Measurements from ENCODE around the gene CAD.

DNA sequence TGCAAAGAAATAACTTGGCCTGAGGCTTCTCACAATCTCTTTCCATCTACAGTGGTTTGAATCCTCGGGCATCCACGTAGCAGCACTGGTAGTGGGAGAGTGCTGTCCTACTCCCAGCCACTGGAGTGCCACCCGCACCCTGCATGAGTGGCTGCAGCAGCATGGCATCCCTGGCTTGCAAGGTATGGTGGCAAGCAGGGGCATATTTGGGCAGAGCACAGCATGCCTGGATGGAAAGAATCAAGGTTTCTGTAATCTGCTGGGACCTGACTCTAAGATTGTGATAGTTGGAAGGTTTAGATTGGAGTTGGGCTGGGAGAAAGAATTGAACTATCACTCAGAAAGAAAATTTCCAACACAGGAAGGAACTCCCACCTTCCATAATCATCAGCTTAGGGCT is 4.0 kb downstream of the CAD start:
- TF ChIP-seq CTCF (IDR thresholded peaks at IDR 0.05; ENCODE audit: extremely low read depth in 1 of 2, insufficient read depth in 1 of 2, low read depth in 1 of 2, low read length in 2 of 2) (no peak), JUN (IDR thresholded peaks at IDR 0.05; ENCODE audit: borderline replicate concordance, insufficient read depth, insufficient read length, low read depth) (no peak), POLR2AphosphoS5 (IDR thresholded peaks at IDR 0.05; ENCODE audit: insufficient read depth, low read depth, low read length) (no peak)
